ENCODE data around the gene BAAT. TPM values are rescaled to one million over a fixed set of nuclear protein-coding genes. Genes with fewer than 3 reads are reported as not detected.
"Not testable (repeated sequence)": the region's sequence is repeated elsewhere in the genome, so short reads cannot be mapped to it uniquely, and the experiment has no call there.

BAAT gene
- total RNA-seq, 8 experiments from 2014 or later = 0.10 to 0.46 (median 0.22) TPM; not detected in 1

DNA sequence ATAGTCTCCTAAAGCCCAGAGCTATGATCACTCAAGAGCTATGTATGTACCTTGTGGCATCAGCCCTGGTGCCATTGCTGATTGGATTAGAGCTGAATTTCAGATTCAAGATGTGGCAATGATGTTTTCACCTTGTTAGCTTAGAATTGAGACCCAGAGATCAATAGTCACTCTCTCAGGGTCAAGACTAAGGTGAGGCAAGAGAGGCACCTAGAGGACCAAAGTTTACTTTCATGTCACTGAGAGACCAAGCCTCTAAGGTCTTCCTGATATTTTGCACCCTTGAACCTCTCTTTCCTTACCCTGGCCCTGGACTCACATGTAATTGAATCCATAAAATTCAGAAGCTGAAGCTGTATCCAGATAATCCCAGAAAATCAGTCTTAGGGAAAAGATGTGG, 42.8 kb downstream of the BAAT start:
- ATAC-seq (replicated peaks in 6 of 8) = no peak
- H3K4me1 ChIP-seq (replicated peaks in 1 of 2) = no peaks in the 10 kb centered on the region
- no peak overlapping the region for H3K27ac ChIP-seq
- H3K4me3 ChIP-seq = no peak overlapping the region
- in situ Hi-C loops (cut with MboI; ENCODE audit: low pct_unique_long_range_greater_than_20kb in 2 of 9, low sequenced_read_pairs in 9 of 9, unreplicated experiment in 9 of 9) = no loop called here

DNA sequence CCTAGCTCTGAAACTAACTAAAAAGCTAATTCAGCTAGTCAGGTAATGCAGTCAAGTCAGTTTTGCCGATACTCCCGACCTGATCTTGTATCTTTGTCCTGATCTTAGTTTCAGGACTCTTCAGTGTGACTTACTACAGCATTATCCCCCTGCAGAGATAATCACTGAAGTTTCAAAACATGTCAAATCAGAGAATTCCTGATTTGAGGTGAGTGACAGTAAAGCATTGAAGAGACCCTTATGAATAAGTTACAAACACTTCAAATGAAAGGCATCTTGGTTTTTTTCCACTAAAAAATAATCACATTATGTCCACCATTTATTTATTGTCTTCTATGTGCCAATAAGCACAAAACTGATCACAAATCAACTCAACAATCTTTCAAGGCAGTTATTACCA, 47.6 kb downstream of the BAAT start:
- 10 to 100% (median 79%) methylated on average over 1 to 2 of the region's 2 CpGs; no CpG with 5 or more reads in 3 of the 10 experiments for WGBS, 10 experiments
- in situ Hi-C loops (cut with MboI; ENCODE audit: low pct_unique_long_range_greater_than_20kb in 2 of 9, low sequenced_read_pairs in 9 of 9, unreplicated experiment in 9 of 9) = no loop called here
- no peak for ATAC-seq (replicated peaks in 6 of 8)

DNA sequence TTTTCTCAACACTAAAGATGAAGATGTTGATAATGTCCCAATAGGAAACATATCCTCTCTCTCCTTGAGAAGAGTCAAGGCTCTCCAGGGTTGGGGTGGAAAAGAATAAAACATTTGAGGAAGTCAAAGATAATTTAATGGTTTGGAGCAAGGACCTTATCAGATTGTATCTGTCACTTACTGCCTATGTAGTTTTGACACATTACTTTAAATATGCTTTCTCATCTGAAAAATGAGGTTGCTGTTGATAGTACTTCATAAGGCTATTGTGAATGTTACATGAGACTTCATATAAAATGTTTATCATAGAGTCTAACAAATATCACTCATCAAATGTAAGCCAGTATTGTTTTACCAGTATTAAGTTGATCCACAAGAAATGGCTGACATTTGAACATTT, 48.7 kb downstream of the BAAT start:
- ATAC-seq (replicated peaks in 6 of 8) = no peak
- no peak overlapping the region for H3K27ac ChIP-seq
- in situ Hi-C loops (cut with MboI; ENCODE audit: low pct_unique_long_range_greater_than_20kb in 2 of 9, low sequenced_read_pairs in 9 of 9, unreplicated experiment in 9 of 9) = no loop called here
- no peaks in the 10 kb centered on the region for H3K4me1 ChIP-seq (replicated peaks in 1 of 2)
- no peak overlapping the region for H3K4me3 ChIP-seq

More for the DNA sequence above, 47.6 kb downstream of the BAAT start:
- no peak overlapping the region for H3K4me3 ChIP-seq
- H3K4me1 ChIP-seq (replicated peaks in 1 of 2) = no peaks in the 10 kb centered on the region
- H3K27ac ChIP-seq = no peak overlapping the region

DNA sequence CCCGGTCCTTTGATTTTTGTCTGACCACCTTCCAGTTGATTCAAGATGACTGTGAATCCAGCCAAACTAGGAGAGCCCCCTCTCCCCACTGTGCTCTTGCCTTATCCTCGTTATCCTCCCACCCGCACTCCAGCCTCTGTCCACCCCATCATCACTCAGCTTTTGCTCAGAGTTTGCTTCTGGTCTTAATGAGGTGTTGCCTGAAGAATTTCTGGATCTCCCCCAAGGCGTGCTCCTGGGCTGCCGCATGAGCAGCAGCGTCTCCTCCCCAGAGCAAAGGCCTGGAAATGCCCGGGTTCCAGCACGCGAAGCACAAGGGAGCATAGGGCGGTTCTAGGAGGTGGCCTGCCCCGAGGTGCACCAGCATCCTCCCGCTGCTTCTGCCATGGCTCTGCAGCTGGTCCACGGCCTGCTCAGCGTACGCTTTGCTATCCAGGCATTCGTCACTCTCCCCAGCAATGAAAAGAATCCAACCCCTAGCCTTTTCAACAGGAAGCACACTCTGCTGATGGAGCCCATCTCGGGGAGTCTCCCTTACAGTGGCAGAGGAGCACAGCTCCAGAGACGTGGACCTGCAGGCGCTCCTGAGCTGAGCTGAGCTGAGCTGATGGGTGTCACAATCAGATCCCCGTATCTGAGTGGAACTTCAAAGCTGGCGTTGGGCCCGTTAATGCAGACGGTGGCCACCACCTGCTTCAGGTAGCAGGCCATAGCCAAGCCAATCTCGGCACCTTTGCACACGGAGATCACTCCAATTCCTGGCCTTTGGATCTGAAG, 50.7 kb downstream of the BAAT start:
- 35 to 100% (median 89%) methylated on average over 2 to 9 of the region's 25 CpGs; no CpG with 5 or more reads in 2 of the 10 experiments for WGBS, 10 experiments
- ATAC-seq (replicated peaks in 6 of 8) = no peak

DNA sequence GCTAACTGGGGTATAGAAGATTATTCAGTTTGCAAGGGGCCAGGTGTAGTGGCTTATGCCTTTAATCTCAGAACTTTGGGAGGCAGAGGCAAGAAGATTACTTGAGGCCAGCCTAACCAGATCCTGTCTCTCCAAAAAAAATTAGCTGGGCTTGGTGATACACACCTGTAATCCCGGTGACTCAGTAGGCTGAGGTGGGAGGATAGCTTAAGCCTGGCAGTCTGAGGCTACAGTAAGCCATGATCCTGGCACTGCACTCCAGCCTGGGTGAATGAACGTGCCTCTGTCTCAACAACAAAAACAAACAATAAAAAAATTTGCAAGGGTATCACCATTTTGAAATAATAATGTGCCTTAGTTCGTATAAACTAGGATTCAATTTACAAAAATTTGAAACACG, 51.3 kb downstream of the BAAT start:
- in situ Hi-C loops (cut with MboI; ENCODE audit: low pct_unique_long_range_greater_than_20kb in 2 of 9, low sequenced_read_pairs in 9 of 9, unreplicated experiment in 9 of 9) = no loop called here
- 17 to 100% (median 80%) methylated on average over 1 to 4 of the region's 4 CpGs; no CpG with 5 or more reads in 1 of the 10 experiments for WGBS, 10 experiments
- ATAC-seq (replicated peaks in 6 of 8) = no peak
- Histone ChIP-seq H3K27ac (no peak overlapping the region), H3K4me3 (no peak overlapping the region), H3K4me1 (replicated peaks in 1 of 2) (no peaks in the 10 kb centered on the region)

More for the DNA sequence above, 50.7 kb downstream of the BAAT start:
- Histone ChIP-seq H3K4me3 (no peak overlapping the region), H3K27ac (no peak overlapping the region), H3K4me1 (replicated peaks in 1 of 2) (no peaks in the 10 kb centered on the region)
- in situ Hi-C loops (cut with MboI; ENCODE audit: low pct_unique_long_range_greater_than_20kb in 2 of 9, low sequenced_read_pairs in 9 of 9, unreplicated experiment in 9 of 9) = no loop called here

DNA sequence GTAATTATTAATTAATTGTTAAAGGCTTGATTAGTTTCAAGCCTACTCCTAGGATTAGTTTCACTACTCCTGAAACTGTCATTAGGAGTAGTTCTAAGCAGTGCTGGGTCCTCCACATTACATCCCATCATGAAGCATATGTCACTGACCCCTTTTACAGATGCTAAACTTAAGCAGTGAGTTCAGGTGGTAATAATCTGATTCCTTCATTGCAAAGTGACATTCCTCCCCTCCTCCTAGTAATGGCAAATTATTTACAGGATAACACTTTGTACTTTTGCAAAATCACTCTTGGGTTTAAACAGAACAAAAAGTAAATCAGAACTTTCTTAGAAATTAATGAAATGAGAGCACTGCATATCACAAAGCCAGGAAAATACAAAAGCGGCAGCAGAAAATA, 52.4 kb downstream of the BAAT start:
- no peak for ATAC-seq (replicated peaks in 6 of 8)
- no peak overlapping the region for H3K27ac ChIP-seq
- no peaks in the 10 kb centered on the region for H3K4me1 ChIP-seq (replicated peaks in 1 of 2)
- in situ Hi-C loops (cut with MboI; ENCODE audit: low pct_unique_long_range_greater_than_20kb in 2 of 9, low sequenced_read_pairs in 9 of 9, unreplicated experiment in 9 of 9) = no loop called here
- H3K4me3 ChIP-seq = no peak overlapping the region
- WGBS, 10 experiments = 76 to 100% (median 94%) methylated on average over 1 of the region's 1 CpG; no CpG with 5 or more reads in 1 of the 10 experiments

DNA sequence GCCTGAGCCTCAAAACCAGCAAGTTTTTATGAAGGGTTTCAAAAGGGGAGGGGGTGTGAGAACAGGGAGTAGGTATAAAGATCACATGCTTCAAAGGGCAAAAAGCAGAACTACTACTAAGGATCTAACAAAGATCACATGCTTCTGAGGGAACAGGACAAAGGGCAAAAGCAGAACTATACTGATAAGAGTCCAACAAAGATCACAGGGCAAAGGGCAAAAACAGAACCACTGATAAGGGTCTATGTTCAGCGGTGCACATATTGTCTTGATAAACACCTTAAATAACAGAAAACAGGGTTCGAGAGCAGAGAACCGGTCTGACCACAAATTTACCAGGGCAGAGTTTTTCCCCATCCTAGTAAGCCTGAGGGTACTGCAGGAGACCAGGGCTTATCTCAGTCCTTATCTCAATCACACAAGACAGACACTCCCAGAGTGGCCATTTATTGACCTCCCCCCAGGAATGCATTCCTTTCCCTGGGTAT, 57.3 kb downstream of the BAAT start:
- WGBS, 10 experiments = 30 to 100% (median 97%) methylated on average over 1 to 3 of the region's 3 CpGs; no CpG with 5 or more reads in 4 of the 10 experiments
- H3K4me1 ChIP-seq (replicated peaks in 1 of 2) = not testable (repeated sequence)

DNA sequence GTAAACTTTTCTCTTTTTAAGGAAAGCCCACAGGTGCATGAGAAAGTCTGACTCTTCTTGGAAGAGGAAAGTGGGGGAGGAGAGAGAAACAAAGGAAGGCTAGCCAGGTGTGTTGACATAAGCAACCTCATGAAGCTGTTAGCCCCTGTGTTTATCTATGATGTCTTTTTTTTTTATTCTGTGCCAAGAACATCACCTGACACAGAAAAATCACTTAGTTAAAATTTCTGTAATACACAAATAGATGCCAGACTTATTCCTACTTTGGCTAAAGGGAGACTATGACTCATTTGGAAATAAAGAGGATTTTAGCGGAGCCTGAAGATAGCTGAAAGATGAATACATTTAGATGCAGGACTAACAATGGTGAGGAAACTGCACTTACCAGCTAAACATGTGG, 58.3 kb downstream of the BAAT start:
- H3K4me3 ChIP-seq = no peak overlapping the region
- H3K27ac ChIP-seq = no peak overlapping the region
- ATAC-seq (replicated peaks in 6 of 8) = peak in 1 of 8 experiments; percentile 25
- in situ Hi-C loops (cut with MboI; ENCODE audit: low pct_unique_long_range_greater_than_20kb in 2 of 9, low sequenced_read_pairs in 9 of 9, unreplicated experiment in 9 of 9) = no loop called here
- no peaks in the 10 kb centered on the region for H3K4me1 ChIP-seq (replicated peaks in 1 of 2)
- WGBS, 10 experiments = 36 to 100% (median 90%) methylated on average over 1 of the region's 1 CpG; no CpG with 5 or more reads in 2 of the 10 experiments

More for the DNA sequence above, 57.3 kb downstream of the BAAT start:
- ATAC-seq (replicated peaks in 6 of 8); H3K4me3 ChIP-seq; in situ Hi-C loops (cut with MboI; ENCODE audit: low pct_unique_long_range_greater_than_20kb in 2 of 9, low sequenced_read_pairs in 9 of 9, unreplicated experiment in 9 of 9); H3K27ac ChIP-seq: not testable (repeated sequence)

DNA sequence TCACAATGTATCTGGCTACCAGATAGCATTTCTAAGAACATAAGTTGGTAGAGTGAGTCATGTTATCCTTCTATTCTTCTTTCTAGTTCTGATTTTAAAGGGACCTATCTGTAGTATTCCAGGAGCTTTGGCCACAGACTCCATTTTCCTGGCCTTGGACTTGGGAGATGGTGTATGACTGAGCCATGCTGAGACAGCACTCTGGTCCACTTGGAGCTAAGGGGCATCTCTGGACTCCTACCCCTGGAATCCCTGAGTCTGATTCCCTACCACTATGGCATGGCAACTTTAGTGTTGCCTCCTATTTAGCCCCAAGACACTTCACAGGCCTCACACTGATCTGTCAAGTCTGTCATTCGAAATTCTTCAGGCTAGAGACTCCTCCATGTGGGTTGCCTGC, 58.8 kb downstream of the BAAT start:
- 0 to 50% (median 19%) methylated on average over 1 of the region's 1 CpG; no CpG with 5 or more reads in 6 of the 10 experiments for WGBS, 10 experiments
- Histone ChIP-seq H3K27ac (no peak overlapping the region), H3K4me1 (replicated peaks in 1 of 2) (no peaks in the 10 kb centered on the region), H3K4me3 (no peak overlapping the region)
- in situ Hi-C loops (cut with MboI; ENCODE audit: low pct_unique_long_range_greater_than_20kb in 2 of 9, low sequenced_read_pairs in 9 of 9, unreplicated experiment in 9 of 9) = no loop called here
- ATAC-seq (replicated peaks in 6 of 8) = peak in 1 of 8 experiments; percentile 79

DNA sequence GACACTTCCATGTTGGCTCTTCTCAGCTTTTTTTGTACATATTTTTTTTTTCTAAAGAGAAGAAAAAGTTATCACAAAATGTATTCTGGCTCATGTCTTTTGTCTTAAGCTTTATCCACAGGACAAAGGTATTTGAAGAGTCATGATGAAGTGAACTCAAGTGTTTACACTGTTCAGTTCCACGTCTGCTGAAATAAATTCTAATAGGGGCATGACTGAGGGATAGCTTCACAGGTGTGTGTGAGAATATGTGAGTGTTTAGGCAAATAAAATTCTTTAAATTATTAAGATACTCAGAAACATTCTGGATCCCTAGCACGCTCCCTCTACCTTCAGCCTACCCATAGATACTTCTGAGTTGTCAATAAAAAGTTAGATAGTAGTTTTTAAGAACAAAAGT, 59.8 kb downstream of the BAAT start:
- H3K4me3 ChIP-seq = no peak overlapping the region
- H3K27ac ChIP-seq = no peak overlapping the region
- ATAC-seq (replicated peaks in 6 of 8) = no peak
- in situ Hi-C loops (cut with MboI; ENCODE audit: low pct_unique_long_range_greater_than_20kb in 2 of 9, low sequenced_read_pairs in 9 of 9, unreplicated experiment in 9 of 9) = no loop called here
- 0 to 100% (median 43%) methylated on average over 1 to 2 of the region's 2 CpGs; no CpG with 5 or more reads in 1 of the 10 experiments for WGBS, 10 experiments
- H3K4me1 ChIP-seq (replicated peaks in 1 of 2) = no peaks in the 10 kb centered on the region

DNA sequence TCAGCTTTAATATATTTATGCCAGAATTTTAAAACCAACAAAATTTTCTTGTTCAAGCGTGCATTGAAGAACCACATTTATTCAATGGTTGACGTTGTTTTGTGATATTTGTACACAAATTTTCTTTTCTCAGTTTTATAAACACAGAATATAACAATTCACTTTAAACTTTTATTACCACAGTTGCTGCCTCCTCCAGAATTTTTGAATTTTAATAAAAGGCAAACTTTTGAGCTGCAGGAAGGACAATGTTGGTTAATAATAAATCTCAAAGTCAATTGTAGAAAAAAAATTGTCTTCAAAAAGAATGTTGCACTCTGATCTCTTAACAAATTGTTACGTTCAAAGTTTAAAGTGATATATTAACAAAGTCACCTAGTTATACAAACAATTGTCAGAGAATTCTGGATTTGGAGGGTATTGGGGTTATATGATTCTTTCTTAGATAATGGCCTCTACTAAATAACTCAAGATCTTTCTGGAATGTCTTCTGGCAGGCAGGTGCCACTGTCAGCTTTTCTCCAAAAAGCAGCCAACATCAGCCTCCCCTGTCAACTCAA, 60.5 kb downstream of the BAAT start:
- in situ Hi-C loops (cut with MboI; ENCODE audit: low pct_unique_long_range_greater_than_20kb in 2 of 9, low sequenced_read_pairs in 9 of 9, unreplicated experiment in 9 of 9) = loop anchor here in 6 of 9 experiments (25.0 kb wide), 3 partner anchors 212 to 712 kb away; no protein-coding TSS in a partner anchor
- no peak overlapping the region for H3K4me3 ChIP-seq
- no peak overlapping the region for H3K27ac ChIP-seq
- ATAC-seq (replicated peaks in 6 of 8) = no peak
- WGBS, 10 experiments = 26 to 95% (median 73%) methylated on average over 1 to 3 of the region's 3 CpGs
- H3K4me1 ChIP-seq (replicated peaks in 1 of 2) = no peaks in the 10 kb centered on the region

DNA sequence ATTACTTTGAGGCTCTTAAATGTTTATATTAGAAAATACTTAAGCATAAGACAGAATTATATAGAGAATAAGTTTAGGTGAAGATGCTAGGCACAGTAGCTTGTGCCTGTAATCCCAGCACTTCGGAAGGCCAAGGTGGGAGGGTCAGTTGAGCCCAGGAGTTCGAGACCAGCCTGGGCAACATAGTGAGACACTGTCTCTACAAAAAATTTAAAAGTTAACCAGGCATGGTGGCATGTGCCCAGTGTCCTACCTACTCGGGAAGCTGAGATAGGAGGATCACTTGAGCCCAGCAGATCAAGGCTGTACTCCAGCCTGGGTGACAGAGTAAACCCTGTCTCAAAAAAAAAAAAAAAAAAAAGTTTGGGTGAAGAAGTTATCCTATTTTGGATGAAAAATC, 61.7 kb downstream of the BAAT start:
- no peak overlapping the region for H3K4me3 ChIP-seq
- no peak overlapping the region for H3K27ac ChIP-seq
- H3K4me1 ChIP-seq (replicated peaks in 1 of 2) = no peaks in the 10 kb centered on the region
- in situ Hi-C loops (cut with MboI; ENCODE audit: low pct_unique_long_range_greater_than_20kb in 2 of 9, low sequenced_read_pairs in 9 of 9, unreplicated experiment in 9 of 9) = loop anchor here in 6 of 9 experiments (25.0 kb wide), 3 partner anchors 211 to 711 kb away; no protein-coding TSS in a partner anchor
- no peak for ATAC-seq (replicated peaks in 6 of 8)
- WGBS, 10 experiments = 19 to 94% (median 70%) methylated on average over 2 to 3 of the region's 3 CpGs; no CpG with 5 or more reads in 2 of the 10 experiments

DNA sequence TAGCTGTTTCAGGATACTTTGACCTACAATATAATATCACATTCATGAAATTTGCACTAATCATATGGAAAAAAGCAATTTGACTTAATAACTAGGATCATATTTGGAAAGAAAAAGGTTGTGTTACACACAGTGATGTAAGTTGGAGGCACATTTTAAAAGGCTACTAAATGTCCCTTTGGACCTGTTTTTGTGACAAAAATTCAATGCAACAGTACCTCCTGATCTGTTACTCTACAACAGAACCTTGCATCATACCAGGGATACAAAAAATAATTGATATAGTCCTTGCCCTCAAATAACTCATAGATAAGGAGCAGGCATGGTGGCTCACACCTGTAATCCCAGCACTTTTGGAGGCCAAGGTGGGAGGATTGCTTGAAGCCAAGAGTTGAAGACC, 67.1 kb downstream of the BAAT start:
- ATAC-seq (replicated peaks in 6 of 8) = no peak
- Histone ChIP-seq H3K4me3 (no peak overlapping the region), H3K27ac (no peak overlapping the region), H3K4me1 (replicated peaks in 1 of 2) (no peaks in the 10 kb centered on the region)
- in situ Hi-C loops (cut with MboI; ENCODE audit: low pct_unique_long_range_greater_than_20kb in 2 of 9, low sequenced_read_pairs in 9 of 9, unreplicated experiment in 9 of 9) = loop anchor here in 6 of 9 experiments (25.0 kb wide), 3 partner anchors 205 to 705 kb away; no protein-coding TSS in a partner anchor
